Activated CD4-positive, alpha-beta memory T cell treated with anti-CD3 and anti-CD28 coated beads, Interleukin-2, amount 10 ng/mL, durations not matched to agents 7 days and 5 days (primary cell): ENCODE results near the gene PKD1L1. TPM values are rescaled to one million over a fixed set of nuclear protein-coding genes. Genes with fewer than 3 reads are reported as not detected.

ENCODE experiments used
- CTCF ChIA-PET: fragments of 350-600 bp; sonication (Branson Sonifier 250); formaldehyde crosslinking; loops from one replicate; lab custom pipeline; 2021; ENCODE audit warnings: antibody characterized with exemption, inconsistent platforms; lab: Charles Lee
- POLR2A ChIA-PET: fragments of 350-600 bp; sonication (Branson Sonifier 250); formaldehyde crosslinking; loops from one replicate; lab custom pipeline; 2021; ENCODE audit warnings: antibody characterized with exemption; lab: Charles Lee
- DNase-seq: peaks from one replicate; pipeline ENCODE4 v3.0.0-alpha.2; 2020
- H3K27ac Mint-ChIP-seq: one replicate; pipeline ENCODE4 v1.8.0; 2021; ENCODE audit warnings: mild to moderate bottlenecking, mixed read lengths
- H3K27me3 Mint-ChIP-seq: one replicate; pipeline ENCODE4 v1.8.0; 2021; ENCODE audit warnings: mixed read lengths
- H3K36me3 Mint-ChIP-seq: one replicate; pipeline ENCODE4 v1.8.0; 2021; ENCODE audit warnings: low read depth, mixed read lengths
- H3K4me1 Mint-ChIP-seq: one replicate; pipeline ENCODE4 v1.8.0; 2021; ENCODE audit warnings: mixed read lengths
- H3K4me3 Mint-ChIP-seq: one replicate; pipeline ENCODE4 v1.8.0; 2021; ENCODE audit warnings: mild to moderate bottlenecking, mixed read lengths
- H3K9me3 Mint-ChIP-seq: one replicate; pipeline ENCODE4 v1.8.0; 2021; ENCODE audit warnings: mixed read lengths
- total RNA-seq, 2 experiments: library from RNA; stranded (reverse); gene quantifications; one replicate each; pipeline ENCODE4 v1.2.3, GENCODE V29; 2021

The PKD1L1 gene
- total RNA-seq, 2 experiments from 2014 or later: 0.05 to 0.48 TPM

DNA sequence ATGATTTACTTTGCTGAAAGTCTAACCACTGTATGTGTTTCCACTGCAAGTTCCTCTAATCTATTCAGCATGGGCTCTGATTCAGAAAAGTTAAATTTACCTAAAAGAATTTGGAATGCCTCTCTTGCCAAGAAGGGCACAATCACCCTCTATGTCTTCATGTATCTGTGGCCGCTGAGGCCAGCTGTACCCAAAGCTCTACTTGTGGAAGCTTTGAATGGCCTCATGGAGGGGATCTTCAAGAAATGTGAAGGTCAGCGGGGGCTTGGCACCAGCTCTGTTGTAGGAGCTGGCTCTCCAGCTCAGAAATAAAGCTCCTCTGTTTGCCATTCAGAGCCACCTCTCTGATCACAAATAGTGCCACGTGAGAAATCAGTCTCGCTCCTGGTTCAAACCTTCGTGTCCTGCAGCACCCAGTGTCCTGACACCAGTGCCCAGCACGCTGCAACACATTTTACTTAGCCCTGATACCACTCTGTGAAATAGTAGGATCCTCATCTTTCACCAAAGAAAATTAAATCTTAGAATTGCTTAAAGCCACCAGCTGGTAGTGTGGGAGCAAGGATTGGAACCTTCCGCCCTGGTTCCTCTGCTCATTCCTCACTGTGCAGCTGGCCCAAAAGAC, 61.1 kb downstream of the PKD1L1 start:
- DNase-seq: no peak
- Mint-ChIP-seq H3K36me3 (no peaks in the 10 kb centered on the region), H3K4me3 (no peak overlapping the region), H3K4me1 (peaks cover 6% of the 10 kb centered on the region), H3K27ac (no peak overlapping the region), H3K27me3 (no peaks in the 10 kb centered on the region), H3K9me3 (no peaks in the 10 kb centered on the region)
- ChIA-PET CTCF (no interaction called here), POLR2A (no interaction called here)

DNA sequence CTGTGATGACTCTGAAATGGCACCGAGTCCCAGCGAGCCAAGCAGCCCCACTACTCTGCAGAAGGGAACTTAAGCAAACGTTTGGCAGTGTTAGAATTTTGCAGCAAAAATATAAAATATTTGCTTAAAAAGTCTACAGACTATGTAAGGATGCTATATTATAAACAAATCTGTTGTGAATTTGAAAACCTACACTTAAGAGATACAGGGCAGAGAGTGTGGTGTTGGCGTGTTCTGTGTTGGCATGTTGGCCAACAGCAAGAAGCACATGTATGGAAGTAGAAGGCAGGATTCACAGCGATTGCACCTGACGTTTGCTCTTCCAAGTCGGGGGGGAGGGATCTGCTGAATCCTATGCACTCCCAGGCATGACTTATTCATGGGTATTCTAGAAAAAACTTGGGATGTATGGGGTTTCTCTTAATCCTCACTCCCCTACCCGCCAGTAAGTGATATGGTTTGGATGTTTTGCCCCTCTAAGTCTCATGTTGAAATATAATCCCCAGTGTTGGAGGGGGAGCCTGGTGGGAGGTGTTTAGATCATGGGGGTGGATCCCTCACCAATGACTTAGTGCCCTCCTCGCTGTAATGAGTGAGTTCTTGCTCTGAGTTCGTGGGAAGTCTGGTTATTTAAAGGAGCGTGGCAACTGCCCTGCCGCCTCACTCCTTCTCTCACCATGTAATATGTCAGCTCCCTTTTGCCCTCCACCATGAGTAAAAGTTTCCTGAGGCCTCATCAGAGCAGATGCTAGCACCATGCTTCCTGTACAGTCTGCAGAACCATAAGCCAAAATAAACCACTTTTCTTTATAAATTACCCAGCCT, 62.1 kb downstream of the PKD1L1 start:
- Mint-ChIP-seq H3K4me1 (peaks cover 6% of the 10 kb centered on the region), H3K27me3 (no peaks in the 10 kb centered on the region), H3K36me3 (no peaks in the 10 kb centered on the region), H3K27ac (no peak overlapping the region), H3K9me3 (no peaks in the 10 kb centered on the region), H3K4me3 (no peak overlapping the region)
- CTCF ChIA-PET: no interaction called here
- no peak for DNase-seq
- POLR2A ChIA-PET: no interaction called here

GRCh38 chr7:47885309-47885986, 62.8 kb downstream of the PKD1L1 start:
- ChIA-PET POLR2A (no interaction called here), CTCF (no interaction called here)
- peaks cover 6% of the 10 kb centered on the region for H3K4me1 Mint-ChIP-seq
- no peak for DNase-seq
- no peaks in the 10 kb centered on the region for H3K9me3 Mint-ChIP-seq
- H3K4me3 Mint-ChIP-seq: no peak overlapping the region
- no peak overlapping the region for H3K27ac Mint-ChIP-seq
- no peaks in the 10 kb centered on the region for H3K36me3 Mint-ChIP-seq
- H3K27me3 Mint-ChIP-seq: no peaks in the 10 kb centered on the region

GRCh38 chr7:47884675-47885074, 63.6 kb downstream of the PKD1L1 start:
- POLR2A ChIA-PET: no interaction called here
- H3K27ac Mint-ChIP-seq: no peak overlapping the region
- DNase-seq: no peak
- no peaks in the 10 kb centered on the region for H3K36me3 Mint-ChIP-seq
- peaks cover 6% of the 10 kb centered on the region for H3K4me1 Mint-ChIP-seq
- CTCF ChIA-PET: no interaction called here
- H3K4me3 Mint-ChIP-seq: no peak overlapping the region
- peaks cover 1% of the 10 kb centered on the region for H3K27me3 Mint-ChIP-seq
- no peaks in the 10 kb centered on the region for H3K9me3 Mint-ChIP-seq

- H3K4me3 Mint-ChIP-seq: no peak overlapping the region
- H3K27ac Mint-ChIP-seq: no peak overlapping the region
- peaks cover 1% of the 10 kb centered on the region for H3K27me3 Mint-ChIP-seq
- peaks cover 6% of the 10 kb centered on the region for H3K4me1 Mint-ChIP-seq
- ChIA-PET POLR2A (no interaction called here), CTCF (no interaction called here)
- no peak for DNase-seq
- H3K36me3 Mint-ChIP-seq: no peaks in the 10 kb centered on the region
- H3K9me3 Mint-ChIP-seq: no peaks in the 10 kb centered on the region
Observed at GRCh38 chr7:47882635-47883034, 65.6 kb downstream of the PKD1L1 start.

GRCh38 chr7:47881256-47881655, 67.0 kb downstream of the PKD1L1 start:
- DNase-seq: no peak
- Mint-ChIP-seq H3K27ac (no peak overlapping the region), H3K27me3 (peaks cover 1% of the 10 kb centered on the region), H3K4me3 (no peak overlapping the region), H3K36me3 (no peaks in the 10 kb centered on the region), H3K4me1 (peaks cover 6% of the 10 kb centered on the region), H3K9me3 (no peaks in the 10 kb centered on the region)
- CTCF ChIA-PET: no interaction called here
- POLR2A ChIA-PET: no interaction called here

GRCh38 chr7:47878662-47879061, 69.6 kb downstream of the PKD1L1 start:
- no peak overlapping the region for H3K4me3 Mint-ChIP-seq
- peaks cover 3% of the 10 kb centered on the region for H3K27me3 Mint-ChIP-seq
- no peak overlapping the region for H3K27ac Mint-ChIP-seq
- H3K4me1 Mint-ChIP-seq: no peaks in the 10 kb centered on the region
- ChIA-PET CTCF (no interaction called here), POLR2A (no interaction called here)
- DNase-seq: no peak
- no peaks in the 10 kb centered on the region for H3K36me3 Mint-ChIP-seq
- H3K9me3 Mint-ChIP-seq: no peaks in the 10 kb centered on the region

DNA sequence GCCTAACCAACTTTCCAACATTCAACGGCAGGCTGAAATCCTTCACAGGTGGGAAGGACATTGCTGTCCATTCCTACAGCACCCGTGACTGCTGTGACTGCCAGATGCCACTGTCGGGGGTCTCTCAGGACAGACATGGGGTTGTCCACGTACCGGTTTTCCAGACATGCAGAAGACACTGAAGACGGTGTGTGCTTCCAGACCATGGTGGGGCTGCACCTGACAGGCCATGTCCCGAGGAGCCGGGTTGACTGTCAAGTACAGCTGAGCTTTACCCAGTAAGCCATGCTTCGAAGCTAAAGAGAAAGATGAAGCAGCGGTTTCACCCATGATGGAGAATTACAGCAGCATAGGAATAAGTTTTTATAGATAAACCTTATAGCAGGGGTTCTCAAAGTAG, 70.9 kb downstream of the PKD1L1 start:
- H3K27ac Mint-ChIP-seq: no peak overlapping the region
- POLR2A ChIA-PET: no interaction called here

DNA sequence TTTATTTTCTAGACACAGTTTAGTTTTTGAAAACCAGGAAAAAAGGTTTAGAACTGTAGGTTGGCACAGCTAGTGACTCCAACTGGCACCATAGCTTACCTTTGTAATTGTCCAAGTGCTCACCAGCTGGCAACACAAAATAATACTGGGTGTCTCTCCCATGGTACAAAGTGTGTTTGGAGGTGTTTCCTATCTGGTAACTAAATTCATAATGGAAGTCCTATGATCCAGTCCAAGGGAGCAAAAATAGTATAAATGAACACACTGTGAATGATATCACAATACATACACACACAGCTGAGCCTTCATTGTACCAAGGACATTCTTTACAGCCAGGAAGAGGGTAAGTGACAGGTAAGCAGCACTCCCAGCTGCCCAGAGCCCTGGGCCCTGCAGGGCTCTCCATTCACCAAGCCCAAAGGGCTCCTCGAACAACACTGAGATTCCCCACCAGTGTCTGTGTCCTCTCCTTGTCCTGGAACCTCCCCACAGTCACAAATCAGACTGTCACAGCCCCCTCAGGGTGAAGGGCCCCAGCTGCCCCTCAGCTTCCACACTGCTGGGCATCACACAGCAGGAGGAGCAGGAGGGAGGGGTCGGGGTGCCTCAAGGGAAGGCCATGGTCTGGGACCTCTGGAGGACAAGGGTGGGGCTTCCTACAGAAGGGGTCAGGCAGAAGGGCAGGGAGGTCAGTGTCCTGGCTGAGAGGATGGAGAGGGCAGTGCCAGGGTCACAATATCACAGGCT, 72.1 kb downstream of the PKD1L1 start:
- no peaks in the 10 kb centered on the region for H3K4me1 Mint-ChIP-seq
- no peak for DNase-seq
- H3K36me3 Mint-ChIP-seq: no peaks in the 10 kb centered on the region
- ChIA-PET POLR2A (no interaction called here), CTCF (no interaction called here)
- no peaks in the 10 kb centered on the region for H3K9me3 Mint-ChIP-seq
- H3K27me3 Mint-ChIP-seq: peaks cover 4% of the 10 kb centered on the region
- H3K27ac Mint-ChIP-seq: no peak overlapping the region
- no peak overlapping the region for H3K4me3 Mint-ChIP-seq

More for the DNA sequence above, 70.9 kb downstream of the PKD1L1 start:
- Mint-ChIP-seq H3K4me3 (no peak overlapping the region), H3K36me3 (no peaks in the 10 kb centered on the region), H3K9me3 (no peaks in the 10 kb centered on the region), H3K4me1 (no peaks in the 10 kb centered on the region), H3K27me3 (peaks cover 4% of the 10 kb centered on the region)
- DNase-seq: no peak
- CTCF ChIA-PET: no interaction called here

DNA sequence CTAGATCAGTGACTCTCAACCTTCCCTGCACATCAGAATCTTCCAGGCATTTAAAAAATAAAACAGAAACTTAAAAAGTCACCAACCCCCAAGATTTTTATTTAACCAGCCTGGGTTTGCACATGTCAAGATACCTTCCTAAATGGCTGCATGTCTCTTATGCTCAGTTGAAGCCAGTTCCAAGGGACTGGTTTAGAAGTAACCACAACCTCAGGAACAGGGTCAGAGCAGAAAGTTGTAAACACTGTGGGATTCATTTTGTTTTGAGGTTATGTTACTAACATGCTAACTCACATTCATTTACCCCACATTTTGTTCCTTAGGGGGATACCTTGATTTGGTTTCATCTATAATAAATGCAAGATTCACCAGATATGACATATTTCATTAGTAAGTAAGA, 72.9 kb downstream of the PKD1L1 start:
- Mint-ChIP-seq H3K36me3 (no peaks in the 10 kb centered on the region), H3K27me3 (peaks cover 4% of the 10 kb centered on the region), H3K4me1 (peaks cover 2% of the 10 kb centered on the region), H3K9me3 (no peaks in the 10 kb centered on the region), H3K27ac (no peak overlapping the region), H3K4me3 (no peak overlapping the region)
- ChIA-PET POLR2A (no interaction called here), CTCF (no interaction called here)
- DNase-seq: no peak

GRCh38 chr7:47873762-47874161, 74.5 kb downstream of the PKD1L1 start:
- ChIA-PET CTCF (no interaction called here), POLR2A (no interaction called here)
- no peaks in the 10 kb centered on the region for H3K36me3 Mint-ChIP-seq
- DNase-seq: no peak
- peaks cover 12% of the 10 kb centered on the region for H3K4me1 Mint-ChIP-seq
- H3K27ac Mint-ChIP-seq: no peak overlapping the region
- no peaks in the 10 kb centered on the region for H3K9me3 Mint-ChIP-seq
- H3K4me3 Mint-ChIP-seq: no peak overlapping the region
- H3K27me3 Mint-ChIP-seq: peaks cover 5% of the 10 kb centered on the region

GRCh38 chr7:47867286-47867685, 81.0 kb downstream of the PKD1L1 start:
- no peaks in the 10 kb centered on the region for H3K36me3 Mint-ChIP-seq
- H3K27ac Mint-ChIP-seq: no peak overlapping the region
- H3K4me3 Mint-ChIP-seq: no peak overlapping the region
- H3K27me3 Mint-ChIP-seq: peaks cover 2% of the 10 kb centered on the region
- ChIA-PET CTCF (no interaction called here), POLR2A (no interaction called here)
- peaks cover 12% of the 10 kb centered on the region for H3K4me1 Mint-ChIP-seq
- no peaks in the 10 kb centered on the region for H3K9me3 Mint-ChIP-seq
- DNase-seq: no peak

- CTCF ChIA-PET: no interaction called here
- Mint-ChIP-seq H3K4me3 (no peak overlapping the region), H3K4me1 (peaks cover 12% of the 10 kb centered on the region)
Observed at GRCh38 chr7:47866120-47866519, 82.1 kb downstream of the PKD1L1 start.

More at GRCh38 chr7:47866120-47866519, 82.1 kb downstream of the PKD1L1 start:
- Mint-ChIP-seq H3K36me3 (no peaks in the 10 kb centered on the region), H3K27ac (no peak overlapping the region), H3K9me3 (no peaks in the 10 kb centered on the region), H3K27me3 (peaks cover 2% of the 10 kb centered on the region)
- POLR2A ChIA-PET: no interaction called here
- no peak for DNase-seq
